Astrocyte (in vitro differentiated cells and primary cell): ENCODE measurements around the gene TACR1.

Source experiments
- CTCF ChIP-seq: IDR thresholded peaks from 2 replicates; pipeline ENCODE4 v1.5.1; 2011; ENCODE audit warnings: low read depth, mild to moderate bottlenecking, inconsistent platforms, low read length, moderate library complexity; ENCODE audit not compliant: insufficient read depth
- EZH2 ChIP-seq: IDR thresholded peaks from 2 replicates; pipeline ENCODE4 v1.6.1; 2012; ENCODE audit warnings: mild to moderate bottlenecking, low read length, inconsistent platforms; ENCODE audit not compliant: insufficient read depth

GRCh38 chr2:75182606-75183005, 16.7 kb downstream of the TACR1 start:
- TF ChIP-seq CTCF (no peak), EZH2 (no peak)
